Measurements from ENCODE around the gene OR10H1. TPM values are rescaled to one million over a fixed set of nuclear protein-coding genes. Genes with fewer than 3 reads are reported as not detected.
A peak's percentile ranks its signal among the peaks of the same experiment; 100 is the strongest.

Gene OR10H1
- total RNA-seq, 1 donor from 2014 or later = not detected

DNA sequence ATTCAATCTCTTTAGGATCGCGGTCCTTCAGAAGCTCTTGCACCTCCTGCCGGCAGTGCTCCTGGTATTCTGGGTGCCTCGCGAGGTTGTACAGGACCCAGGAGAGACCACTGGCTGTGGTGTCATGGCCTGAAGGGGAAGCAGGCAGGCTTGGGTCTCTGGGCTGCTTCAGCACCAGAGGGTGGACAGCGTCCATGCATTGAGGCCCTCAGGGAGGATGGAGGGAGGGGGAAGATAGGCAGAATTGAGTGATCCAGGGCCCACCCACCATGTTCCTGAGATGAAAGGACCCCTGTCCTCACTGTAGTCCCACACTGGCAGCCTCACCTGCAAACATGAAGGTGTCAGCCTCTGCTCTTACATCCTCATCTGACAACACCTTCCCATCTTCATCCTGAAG lies 45.9 kb downstream of the OR10H1 start:
- intact Hi-C loops (cut with micrococcal nuclease) = no loop called here
- no peaks in the 10 kb centered on the region for H3K4me1 ChIP-seq
- peaks cover 3% of the 10 kb centered on the region for H3K27me3 ChIP-seq (ENCODE audit: low read depth)
- H3K4me3 ChIP-seq = no peak overlapping the region
- no peak for DNase-seq
- TF ChIP-seq, protein P1, sequence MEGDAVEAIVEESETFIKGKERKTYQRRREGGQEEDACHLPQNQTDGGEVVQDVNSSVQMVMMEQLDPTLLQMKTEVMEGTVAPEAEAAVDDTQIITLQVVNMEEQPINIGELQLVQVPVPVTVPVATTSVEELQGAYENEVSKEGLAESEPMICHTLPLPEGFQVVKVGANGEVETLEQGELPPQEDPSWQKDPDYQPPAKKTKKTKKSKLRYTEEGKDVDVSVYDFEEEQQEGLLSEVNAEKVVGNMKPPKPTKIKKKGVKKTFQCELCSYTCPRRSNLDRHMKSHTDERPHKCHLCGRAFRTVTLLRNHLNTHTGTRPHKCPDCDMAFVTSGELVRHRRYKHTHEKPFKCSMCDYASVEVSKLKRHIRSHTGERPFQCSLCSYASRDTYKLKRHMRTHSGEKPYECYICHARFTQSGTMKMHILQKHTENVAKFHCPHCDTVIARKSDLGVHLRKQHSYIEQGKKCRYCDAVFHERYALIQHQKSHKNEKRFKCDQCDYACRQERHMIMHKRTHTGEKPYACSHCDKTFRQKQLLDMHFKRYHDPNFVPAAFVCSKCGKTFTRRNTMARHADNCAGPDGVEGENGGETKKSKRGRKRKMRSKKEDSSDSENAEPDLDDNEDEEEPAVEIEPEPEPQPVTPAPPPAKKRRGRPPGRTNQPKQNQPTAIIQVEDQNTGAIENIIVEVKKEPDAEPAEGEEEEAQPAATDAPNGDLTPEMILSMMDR (IDR thresholded peaks at IDR 0.05; ENCODE audit: borderline replicate concordance) = no peak
- H3K36me3 ChIP-seq = peaks cover 14% of the 10 kb centered on the region
- H3K27ac ChIP-seq (replicated peaks) = no peak overlapping the region
- peaks cover 39% of the 10 kb centered on the region for H3K9me3 ChIP-seq (replicated peaks)

- no peak for DNase-seq
- Histone ChIP-seq H3K4me1 (no peaks in the 10 kb centered on the region), H3K36me3 (no peaks in the 10 kb centered on the region), H3K27me3 (ENCODE audit: low read depth) (peaks cover 48% of the 10 kb centered on the region), H3K27ac (replicated peaks) (no peak overlapping the region), H3K4me3 (no peak overlapping the region), H3K9me3 (replicated peaks) (peaks cover 8% of the 10 kb centered on the region)
- intact Hi-C loops (cut with micrococcal nuclease) = no loop called here
- TF ChIP-seq, protein P1 (IDR thresholded peaks at IDR 0.05; ENCODE audit: borderline replicate concordance) = peak; percentile 38
These were observed 55.4 kb downstream of the OR10H1 start for GRCh38 chr19:15759962-15760565.

- Histone ChIP-seq H3K4me1 (no peaks in the 10 kb centered on the region), H3K4me3 (no peak overlapping the region), H3K27me3 (ENCODE audit: low read depth) (peaks cover 58% of the 10 kb centered on the region), H3K27ac (replicated peaks) (no peak overlapping the region), H3K36me3 (no peaks in the 10 kb centered on the region), H3K9me3 (replicated peaks) (no peaks in the 10 kb centered on the region)
- DNase-seq = no peak
- TF ChIP-seq, protein P1 (IDR thresholded peaks at IDR 0.05; ENCODE audit: borderline replicate concordance) = no peak
- intact Hi-C loops (cut with micrococcal nuclease) = no loop called here
These were observed 57.1 kb downstream of the OR10H1 start for GRCh38 chr19:15758379-15758778.

Other genes with a start within 250 kb of the OR10H1 start
- gene CYP4F8, start 200.4 kb downstream of the OR10H1 start, total RNA-seq = not detected
- not detected for gene CYP4F3, start 174.8 kb downstream of the OR10H1 start, total RNA-seq
- 3.3 TPM for gene CYP4F12, start 142.6 kb downstream of the OR10H1 start, total RNA-seq
- not detected for gene OR10H2, start 87.6 kb downstream of the OR10H1 start, total RNA-seq
- not detected for gene OR10H3, start 77.7 kb downstream of the OR10H1 start, total RNA-seq
- gene OR10H5, start 28.0 kb downstream of the OR10H1 start, total RNA-seq = not detected
- not detected for gene CYP4F2, start 82.4 kb upstream of the OR10H1 start, total RNA-seq
- gene CYP4F11, start 118.9 kb upstream of the OR10H1 start, total RNA-seq = 0.82 TPM
- gene OR10H4, start 133.3 kb upstream of the OR10H1 start, total RNA-seq = not detected

All from left ventricle myocardium inferior (tissue), 1 donor.